Uterus (tissue), 4 donors: Measurements from ENCODE around the gene IL21R. TPM values are rescaled to one million over a fixed set of nuclear protein-coding genes. Genes with fewer than 3 reads are reported as not detected.

ENCODE experiments used
- DNase-seq, 2 donors: peaks; one replicate each; pipeline ENCODE4 v3.0.0-alpha.2; 2019 to 2020
- H3K27ac ChIP-seq, 2 donors: fragments of 200-600 bp; sonication (generic); 1 replicate in 1 of 2; 2 replicates in 1 of 2; pipeline ENCODE4 v1.5.1; 2016 to 2018
- H3K27me3 ChIP-seq, 2 donors: fragments of 200-600 bp; sonication (generic); one replicate each; pipeline ENCODE4 v1.5.1; 2018 to 2019; ENCODE audit warnings: control low read depth in 1 of 2
- H3K36me3 ChIP-seq, 2 donors: fragments of 200-600 bp; sonication (generic); one replicate each; pipeline ENCODE4 v1.5.1; 2019; ENCODE audit warnings: control low read depth in 1 of 2
- H3K4me1 ChIP-seq, 2 donors: fragments of 200-600 bp; sonication (generic); one replicate each; pipeline ENCODE4 v1.5.1; 2018 to 2019; ENCODE audit warnings: control low read depth in 1 of 2
- H3K4me3 ChIP-seq, 2 donors: fragments of 200-600 bp; sonication (generic); 1 replicate in 1 of 2; 2 replicates in 1 of 2; pipeline ENCODE4 v1.5.1; 2018 to 2019; ENCODE audit warnings: mild to moderate bottlenecking in 1 of 2
- H3K9me3 ChIP-seq, 2 donors: fragments of 200-600 bp; sonication (generic); one replicate each; pipeline ENCODE4 v1.5.1; 2019; ENCODE audit warnings: control low read depth in 1 of 2
- CTCF ChIP-seq, 4 experiments: fragments of 200-600 bp in 2 of 4; fragments of 450-650 bp in 2 of 4; sonication (generic) in 2 of 4; IDR thresholded peaks; one replicate each; pipeline ENCODE4 v1.5.1; 2016 to 2019; ENCODE audit warnings: antibody characterized with exemption in 4 of 4, mild to moderate bottlenecking in 2 of 4, moderate library complexity in 1 of 4
- POLR2A ChIP-seq, 2 donors: fragments of 450-650 bp; IDR thresholded peaks; one replicate each; pipeline ENCODE4 v1.6.1; 2016; ENCODE audit warnings: antibody characterized with exemption in 2 of 2, mild to moderate bottlenecking in 1 of 2, moderate library complexity in 1 of 2
- intact Hi-C: fragments of 100-400 bp; cut with DNase I; formaldehyde crosslinking; loops from one replicate; pipeline ENCODE4 v1.15.1; 2023; ENCODE audit warnings: low total_unique reads
- total RNA-seq, 4 donors: library from RNA; depleted of rRNA in 3 of 4; stranded (reverse); fragments of >200 nt in 3 of 4; gene quantifications; one replicate each; pipeline versions ENCODE4 v1.1.0 to v1.2.4, GENCODE V29; 2014 to 2023
- donor health status: DM: yes; HTN: yes; CAD: no.

The IL21R gene
- total RNA-seq, 4 donors from 2014 or later = 0.21 to 0.46 TPM; not detected in 2

GRCh38 chr16:27374804-27375425 is 27.1 kb upstream of the IL21R start:
- Histone ChIP-seq H3K9me3 (no peaks in the 10 kb centered on the region), H3K36me3 (no peaks in the 10 kb centered on the region), H3K4me3 (no peak overlapping the region), H3K27me3 (no peaks in the 10 kb centered on the region), H3K27ac (peak overlapping the region in 1 of 2 donors; percentile 17), H3K4me1 (no peaks in the 10 kb centered on the region)
- DNase-seq = peak; percentile 62 to 69
- intact Hi-C loops = loop anchor here (10.0 kb wide), 1 partner anchor 180 kb away; no protein-coding TSS in a partner anchor
- no peak for TF ChIP-seq POLR2A (IDR thresholded peaks at IDR 0.05)
- peak; percentile 32 to 53 (median 44) for TF ChIP-seq CTCF (IDR thresholded peaks at IDR 0.05)

GRCh38 chr16:27377666-27378485 is 24.1 kb upstream of the IL21R start:
- no peaks in the 10 kb centered on the region for H3K36me3 ChIP-seq
- no peak overlapping the region for H3K4me3 ChIP-seq
- no peak overlapping the region for H3K27ac ChIP-seq
- H3K27me3 ChIP-seq = no peaks in the 10 kb centered on the region
- no peaks in the 10 kb centered on the region for H3K9me3 ChIP-seq
- no peak for DNase-seq
- intact Hi-C loops = loop anchor here (10.0 kb wide), 1 partner anchor 183 kb away; no protein-coding TSS in a partner anchor
- TF ChIP-seq CTCF (IDR thresholded peaks at IDR 0.05) = no peak
- TF ChIP-seq POLR2A (IDR thresholded peaks at IDR 0.05) = no peak
- H3K4me1 ChIP-seq = no peaks in the 10 kb centered on the region

- Histone ChIP-seq H3K4me1 (no peaks in the 10 kb centered on the region), H3K9me3 (no peaks in the 10 kb centered on the region), H3K27ac (no peak overlapping the region), H3K27me3 (no peaks in the 10 kb centered on the region), H3K4me3 (no peak overlapping the region), H3K36me3 (no peaks in the 10 kb centered on the region)
- DNase-seq = no peak
- intact Hi-C loops = loop anchor here (10.0 kb wide), 1 partner anchor 184 kb away; no protein-coding TSS in a partner anchor
- no peak for TF ChIP-seq CTCF (IDR thresholded peaks at IDR 0.05)
Observed at GRCh38 chr16:27378871-27379481, 23.0 kb upstream of the IL21R start.

- no peak for DNase-seq
- intact Hi-C loops = loop anchor here (10.0 kb wide), 1 partner anchor 185 kb away; no protein-coding TSS in a partner anchor
- no peaks in the 10 kb centered on the region for H3K36me3 ChIP-seq
- no peak overlapping the region for H3K4me3 ChIP-seq
- no peaks in the 10 kb centered on the region for H3K9me3 ChIP-seq
- TF ChIP-seq CTCF (IDR thresholded peaks at IDR 0.05) (no peak), POLR2A (IDR thresholded peaks at IDR 0.05) (no peak)
- H3K27ac ChIP-seq = no peak overlapping the region
- H3K4me1 ChIP-seq = no peaks in the 10 kb centered on the region
- H3K27me3 ChIP-seq = no peaks in the 10 kb centered on the region
Observed at GRCh38 chr16:27379919-27380318, 22.1 kb upstream of the IL21R start.

GRCh38 chr16:27381236-27381635 is 20.7 kb upstream of the IL21R start:
- TF ChIP-seq CTCF (IDR thresholded peaks at IDR 0.05) (no peak), POLR2A (IDR thresholded peaks at IDR 0.05) (no peak)
- Histone ChIP-seq H3K27ac (no peak overlapping the region), H3K36me3 (no peaks in the 10 kb centered on the region), H3K4me1 (no peaks in the 10 kb centered on the region), H3K9me3 (no peaks in the 10 kb centered on the region), H3K4me3 (no peak overlapping the region), H3K27me3 (no peaks in the 10 kb centered on the region)
- intact Hi-C loops = no loop called here
- DNase-seq = no peak
